IMR-90 (cell line): ENCODE results near the gene TCERG1L. TPM values are rescaled to one million over a fixed set of nuclear protein-coding genes. Genes with fewer than 3 reads are reported as not detected.

Experiments used
- ATAC-seq: fragments of 200-7000 bp; cut with Tn5 transposase; 2 replicates; pipeline ENCODE4 v1.9.1; 2020; ENCODE audit warnings: low read depth, mild to moderate bottlenecking, moderate library complexity
- BruUV-seq: library from RNA; stranded (reverse); fragments of 400-500 nt; replicated peaks from 2 replicates; lab custom pipeline; 2021; lab: Mats Ljungman, UMichigan
- CTCF ChIA-PET: fragments of 300-600 bp; formaldehyde crosslinking; extraction: SDS; loops from one replicate; lab custom pipeline; 2021; ENCODE audit warnings: antibody characterized with exemption; lab: Yijun Ruan, JAX
- POLR2A ChIA-PET: fragments of 300-600 bp; sonication (Branson Sonifier 250); formaldehyde crosslinking; loops from one replicate; lab custom pipeline; 2022; ENCODE audit warnings: antibody characterized with exemption; ENCODE audit not compliant: unreplicated experiment; lab: Charles Lee
- DNase-seq: peaks from one replicate; pipeline ENCODE4 v3.0.0; 2013
- H2AFZ ChIP-seq: replicated peaks from 2 replicates; pipeline ENCODE3; 2013; ENCODE audit warnings: low read length, mild to moderate bottlenecking; ENCODE audit not compliant: poor library complexity
- H2AK5ac ChIP-seq: 2 replicates; pipeline ENCODE4 v1.6.1; 2013; ENCODE audit warnings: low read depth, low read length, inconsistent platforms
- H2AK9ac ChIP-seq: replicated peaks from 2 replicates; pipeline ENCODE3; 2013; ENCODE audit warnings: mild to moderate bottlenecking, low read depth, low read length, moderate library complexity; ENCODE audit not compliant: poor library complexity
- H2BK120ac ChIP-seq: 2 replicates; pipeline ENCODE4 v1.6.1; 2013; ENCODE audit warnings: low read depth, low read length, inconsistent platforms
- H2BK15ac ChIP-seq: 3 replicates; pipeline ENCODE4 v1.6.1; 2013; ENCODE audit warnings: low read depth, low read length, inconsistent platforms
- H2BK20ac ChIP-seq: 2 replicates; pipeline ENCODE4 v1.6.1; 2013; ENCODE audit warnings: low read depth, mild to moderate bottlenecking, inconsistent platforms, low read length, moderate library complexity
- H2BK5ac ChIP-seq: 2 replicates; pipeline ENCODE4 v1.6.1; 2013; ENCODE audit warnings: mild to moderate bottlenecking, low read depth, low read length, inconsistent platforms; ENCODE audit not compliant: poor library complexity, severe bottlenecking
- H3K14ac ChIP-seq: replicated peaks from 2 replicates; pipeline ENCODE4 v1.6.1; 2013; ENCODE audit warnings: low read depth, low read length, inconsistent platforms
- H3K18ac ChIP-seq: 2 replicates; pipeline ENCODE4 v1.6.1; 2013; ENCODE audit warnings: low read depth, low read length, control low read depth
- H3K23ac ChIP-seq: 2 replicates; pipeline ENCODE4 v1.6.1; 2013; ENCODE audit warnings: low read depth, low read length, inconsistent platforms
- H3K27ac ChIP-seq: 2 replicates; pipeline ENCODE4 v1.5.1; 2013; ENCODE audit warnings: mild to moderate bottlenecking, control low read depth, low read length; ENCODE audit not compliant: insufficient read depth
- H3K27me3 ChIP-seq: 2 replicates; pipeline ENCODE4 v1.6.1; 2013; ENCODE audit warnings: low read length; ENCODE audit not compliant: control insufficient read depth, insufficient read depth
- H3K36me3 ChIP-seq: 2 replicates; pipeline ENCODE4 v1.6.1; 2013; ENCODE audit warnings: low read length, mixed read lengths; ENCODE audit not compliant: control insufficient read depth, insufficient read depth
- H3K4ac ChIP-seq: 2 replicates; pipeline ENCODE4 v1.6.1; 2013; ENCODE audit warnings: low read depth, low read length, inconsistent platforms
- H3K4me1 ChIP-seq: 2 replicates; pipeline ENCODE4 v1.6.1; 2013; ENCODE audit warnings: low read length, mixed read lengths; ENCODE audit not compliant: control insufficient read depth, insufficient read depth
- H3K4me2 ChIP-seq: 2 replicates; pipeline ENCODE4 v1.6.1; 2013; ENCODE audit warnings: low read depth, mild to moderate bottlenecking, control low read depth, low read length, moderate library complexity
- H3K4me3 ChIP-seq: 2 replicates; pipeline ENCODE4 v1.5.1; 2013; ENCODE audit warnings: low read depth, mild to moderate bottlenecking, control low read depth, low read length, moderate library complexity; ENCODE audit not compliant: insufficient read depth
- H3K56ac ChIP-seq: 2 replicates; pipeline ENCODE4 v1.6.1; 2013; ENCODE audit warnings: low read length, inconsistent platforms; ENCODE audit not compliant: insufficient read depth; ENCODE audit errors: extremely low read depth
- H3K79me1 ChIP-seq, 2 experiments: 2 replicates each; pipeline ENCODE4 v1.6.1; 2013; ENCODE audit warnings: low read length in 2 of 2, inconsistent platforms in 1 of 2, low read depth in 1 of 2
- H3K9ac ChIP-seq: 2 replicates; pipeline ENCODE4 v1.6.1; 2013; ENCODE audit warnings: low read depth, low read length, control low read depth
- H3K9me1 ChIP-seq: 2 replicates; pipeline ENCODE4 v1.6.1; 2013; ENCODE audit warnings: low read length, inconsistent platforms; ENCODE audit not compliant: insufficient read depth
- H3K9me3 ChIP-seq: 2 replicates; pipeline ENCODE4 v1.6.1; 2013; ENCODE audit warnings: low read length; ENCODE audit not compliant: control insufficient read depth, insufficient read depth
- H4K20me1 ChIP-seq: 2 replicates; pipeline ENCODE4 v1.6.1; 2013; ENCODE audit warnings: low read length, inconsistent platforms; ENCODE audit not compliant: insufficient read depth
- H4K5ac ChIP-seq: 2 replicates; pipeline ENCODE4 v1.6.1; 2013; ENCODE audit warnings: mild to moderate bottlenecking, low read depth, low read length, control low read depth
- H4K8ac ChIP-seq, 2 experiments: 2 replicates each; pipeline ENCODE4 v1.6.1; 2013; ENCODE audit warnings: low read depth in 2 of 2, low read length in 2 of 2, control low read depth in 1 of 2, inconsistent platforms in 1 of 2
- H4K91ac ChIP-seq: 2 replicates; pipeline ENCODE4 v1.6.1; 2013; ENCODE audit warnings: low read depth, low read length, inconsistent platforms; ENCODE audit not compliant: insufficient read depth
- BHLHE40 ChIP-seq: fragments of 150-350 bp; IDR thresholded peaks from 2 replicates; pipeline ENCODE4 v1.6.1; 2016; ENCODE audit warnings: mild to moderate bottlenecking, low read depth, low read length
- CEBPB ChIP-seq: IDR thresholded peaks from 2 replicates; pipeline ENCODE4 v1.6.1; 2012; ENCODE audit warnings: low read depth, low read length, improper control_type of control experiment
- CHD1 ChIP-seq: IDR thresholded peaks from 2 replicates; pipeline ENCODE4 v1.6.1; 2012; ENCODE audit warnings: low read depth, low read length, improper control_type of control experiment
- CTCF ChIP-seq: conservative IDR thresholded peaks from 2 replicates; pipeline ENCODE4 v1.5.1; 2012; ENCODE audit warnings: mild to moderate bottlenecking, low read depth, low read length, improper control_type of control experiment
- FOS ChIP-seq: fragments of 150-350 bp; IDR thresholded peaks from 2 replicates; pipeline ENCODE4 v1.6.1; 2016; ENCODE audit warnings: low read depth, low read length
- MAFK ChIP-seq: IDR thresholded peaks from 2 replicates; pipeline ENCODE4 v1.6.1; 2012; ENCODE audit warnings: low read depth, low read length, improper control_type of control experiment
- MAZ ChIP-seq: IDR thresholded peaks from 2 replicates; pipeline ENCODE4 v1.6.1; 2012; ENCODE audit warnings: low read depth, mild to moderate bottlenecking, low read length, improper control_type of control experiment, moderate library complexity, borderline replicate concordance
- MXI1 ChIP-seq: IDR thresholded peaks from 2 replicates; pipeline ENCODE4 v1.6.1; 2012; ENCODE audit warnings: low read depth, mild to moderate bottlenecking, low read length, moderate library complexity, borderline replicate concordance
- POLR2A ChIP-seq: IDR thresholded peaks from 2 replicates; pipeline ENCODE4 v1.6.1; 2012; ENCODE audit warnings: mild to moderate bottlenecking, low read depth, low read length
- RAD21 ChIP-seq: IDR thresholded peaks from 2 replicates; pipeline ENCODE4 v1.6.1; 2012; ENCODE audit warnings: low read length, improper control_type of control experiment
- RFX5 ChIP-seq: IDR thresholded peaks from 2 replicates; pipeline ENCODE4 v1.8.0; 2012; ENCODE audit warnings: low read depth, mild to moderate bottlenecking, low read length, moderate library complexity
- SMC3 ChIP-seq: fragments of 150-350 bp; IDR thresholded peaks from 2 replicates; pipeline ENCODE4 v1.6.1; 2016; ENCODE audit warnings: low read depth, mild to moderate bottlenecking, antibody characterized with exemption, low read length, moderate library complexity
- USF2 ChIP-seq: fragments of 150-350 bp; IDR thresholded peaks from 2 replicates; pipeline ENCODE4 v1.6.1; 2017; ENCODE audit warnings: mild to moderate bottlenecking, antibody characterized with exemption, low read length, low read depth
- WGBS, 2 experiments: methylation state at CpG; one replicate each; pipeline versions ENCODE4 v1.1.5 to v1.1.7; 2013; ENCODE audit warnings: missing lambda C conversion rate in 2 of 2; ENCODE audit not compliant: insufficient read length in 1 of 2; ENCODE audit errors: extremely low coverage in 2 of 2; 5-methylcytosine and 5-hydroxymethylcytosine counted together
- dilution Hi-C: fragments of 300-500 bp; cut with HindIII; formaldehyde crosslinking; loops from one replicate; pipeline ENCODE4 v1.14.3; 2018; ENCODE audit warnings: low sequenced_read_pairs; ENCODE audit not compliant: unreplicated experiment
- in situ Hi-C: fragments of 300-500 bp; cut with MboI; formaldehyde crosslinking; loops from 3 replicates; pipeline ENCODE4 v1.14.3; 2019; ENCODE audit warnings: low sequenced_read_pairs, inconsistent platforms, mixed read lengths
- intact Hi-C: fragments of 100-400 bp; cut with micrococcal nuclease; formaldehyde crosslinking; loops from 2 replicates; pipeline ENCODE4 v1.10.0; 2022
- polyA plus RNA-seq, 3 experiments: library from polyadenylated mRNA; depleted of rRNA; stranded (reverse); fragments of >200 nt; gene quantifications; 2 replicates each; pipeline ENCODE4 v1.2.3, GENCODE V29; 2012; ENCODE audit warnings: low replicate concordance in 1 of 3
- total RNA-seq: library from RNA; depleted of rRNA; stranded (reverse); fragments of >200 nt; gene quantifications from 2 replicates; pipeline ENCODE4 v1.2.3, GENCODE V29; 2012

TCERG1L gene
- total and polyA plus RNA-seq, 2 of the 4 experiments (the other 2 are of a cell fraction) = not detected

GRCh38 chr10:131081786-131082185 is 229.7 kb downstream of the TCERG1L start:
- ATAC-seq = no peak
- H3K4ac ChIP-seq = no peak overlapping the region
- intact Hi-C loops (no loop called here), in situ Hi-C loops (no loop called here), dilution Hi-C loops (no loop called here)
- ChIA-PET POLR2A (no interaction called here), CTCF (no interaction called here)
- H3K4me1 ChIP-seq = no peaks in the 10 kb centered on the region
- H3K9me3 ChIP-seq = peaks cover 68% of the 10 kb centered on the region
- no peak overlapping the region for H2AK9ac ChIP-seq
- no peak overlapping the region for H3K56ac ChIP-seq
- no peak overlapping the region for H3K9ac ChIP-seq
- WGBS, 2 experiments = 59% methylated on average over 5 of the region's 6 CpGs; no CpG with 5 or more reads in 1 of the 2 experiments
- H4K91ac ChIP-seq = no peak overlapping the region
- no peak overlapping the region for H3K27ac ChIP-seq
- no peaks in the 10 kb centered on the region for H3K79me1 ChIP-seq
- H3K14ac ChIP-seq = no peak overlapping the region
- H4K5ac ChIP-seq = no peak overlapping the region
- no peaks in the 10 kb centered on the region for H3K27me3 ChIP-seq
- H2BK15ac ChIP-seq = no peak overlapping the region
- no TSS peak for BruUV-seq
- H3K9me1 ChIP-seq = no peaks in the 10 kb centered on the region
- H3K23ac ChIP-seq = no peak overlapping the region
- H3K36me3 ChIP-seq = no peaks in the 10 kb centered on the region
- DNase-seq = no peak
- H2AK5ac ChIP-seq = no peak overlapping the region
- no peak overlapping the region for H2AFZ ChIP-seq
- H2BK20ac ChIP-seq = no peak overlapping the region
- H4K8ac ChIP-seq = no peak overlapping the region
- H3K4me3 ChIP-seq = no peak overlapping the region
- TF ChIP-seq SMC3 = no peak
- no peak for TF ChIP-seq MXI1
- no peak for TF ChIP-seq USF2
- TF ChIP-seq CTCF = no peak
- TF ChIP-seq BHLHE40 = no peak
- TF ChIP-seq MAFK = no peak
- TF ChIP-seq MAZ = no peak
- no peak for TF ChIP-seq POLR2A
- no peak for TF ChIP-seq RFX5
- no peak for TF ChIP-seq CHD1
- no peak for TF ChIP-seq FOS
- no peak for TF ChIP-seq CEBPB
- TF ChIP-seq RAD21 = no peak
- H3K18ac ChIP-seq = no peak overlapping the region
- no peak overlapping the region for H3K4me2 ChIP-seq
- H2BK120ac ChIP-seq = no peak overlapping the region
- no peak overlapping the region for H2BK5ac ChIP-seq
- H4K20me1 ChIP-seq = no peaks in the 10 kb centered on the region
